Activated gamma-delta T cell treated with Interleukin-2 at 50 U/mL for 16 hours (primary cell): ENCODE measurements around the gene ST6GALNAC3.

Experiments
- DNase-seq: peaks from one replicate; pipeline ENCODE4 v3.0.0-alpha.2; 2020

ST6GALNAC3 gene

GRCh38 chr1:76256289-76257223 lies 182.0 kb downstream of the ST6GALNAC3 start:
- no peak for DNase-seq

- no peak for DNase-seq
Observed at GRCh38 chr1:76257823-76258222, 183.3 kb downstream of the ST6GALNAC3 start.

GRCh38 chr1:76259270-76259669 lies 184.7 kb downstream of the ST6GALNAC3 start:
- DNase-seq = no peak

- no peak for DNase-seq
Observed at GRCh38 chr1:76260279-76260678, 185.7 kb downstream of the ST6GALNAC3 start.

DNA sequence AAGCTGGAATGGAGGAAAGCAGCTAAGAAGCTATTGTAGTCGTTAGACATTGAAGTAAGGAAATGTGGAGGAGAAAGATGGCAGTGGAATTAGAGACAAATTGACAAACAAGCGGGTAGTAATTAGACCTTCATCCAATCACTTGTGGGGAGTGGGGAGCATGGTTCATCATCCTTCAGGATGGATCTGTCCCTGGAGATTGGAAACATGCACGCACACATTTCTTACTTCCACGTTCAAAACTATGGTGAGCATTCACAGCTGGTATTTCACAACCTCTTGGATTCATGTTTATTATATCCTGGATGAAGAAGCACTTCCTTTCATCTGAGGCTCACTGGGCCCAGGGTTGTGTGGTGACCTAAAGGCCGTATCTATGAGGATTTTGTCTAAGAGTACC lies 188.1 kb downstream of the ST6GALNAC3 start:
- DNase-seq = no peak

DNA sequence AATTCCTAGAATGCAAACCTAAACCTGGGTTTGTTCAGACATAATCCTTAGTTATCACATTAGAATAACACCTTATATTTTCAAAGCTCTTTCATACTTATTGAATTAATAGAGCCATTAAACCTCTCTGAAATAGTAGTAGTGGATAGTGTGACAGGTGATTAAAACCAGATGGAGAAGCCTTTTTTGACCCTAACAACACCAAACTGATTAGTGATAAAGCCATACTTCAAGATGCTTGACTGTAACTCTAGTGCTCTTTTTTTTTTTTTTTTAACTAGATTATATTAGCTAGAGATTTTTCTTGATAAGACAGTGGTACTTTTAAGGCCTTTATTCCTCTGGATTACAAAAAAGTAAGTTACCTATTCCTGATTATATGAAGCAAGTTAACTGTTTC lies 190.1 kb downstream of the ST6GALNAC3 start:
- DNase-seq = no peak

GRCh38 chr1:76266762-76267161 lies 192.2 kb downstream of the ST6GALNAC3 start:
- DNase-seq = no peak

DNA sequence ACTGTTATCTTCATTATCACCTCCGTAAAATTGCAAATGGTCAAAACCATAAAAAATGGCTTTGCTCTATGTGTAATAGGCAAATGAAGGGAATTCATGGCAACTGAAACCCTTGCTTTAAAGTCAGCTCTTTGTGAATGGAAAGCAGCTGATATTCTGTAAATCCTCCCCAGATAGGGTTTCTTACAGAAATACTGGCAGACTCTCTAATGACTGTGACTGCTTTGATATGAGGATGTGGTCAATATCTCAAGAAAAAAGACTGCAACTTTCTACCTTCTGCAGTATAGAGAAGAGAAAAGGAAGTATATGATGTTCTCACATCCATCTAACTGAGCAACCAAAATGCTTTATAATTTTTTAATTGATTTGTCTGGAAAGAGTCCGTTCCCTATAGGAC lies 193.1 kb downstream of the ST6GALNAC3 start:
- no peak for DNase-seq

GRCh38 chr1:76268341-76268740 lies 193.8 kb downstream of the ST6GALNAC3 start:
- DNase-seq = no peak

- no peak for DNase-seq
Observed at GRCh38 chr1:76269155-76269554, 194.6 kb downstream of the ST6GALNAC3 start.

- no peak for DNase-seq
Observed at GRCh38 chr1:76274302-76274701, 199.8 kb downstream of the ST6GALNAC3 start.

GRCh38 chr1:76274718-76275117 lies 200.2 kb downstream of the ST6GALNAC3 start:
- DNase-seq = no peak

DNA sequence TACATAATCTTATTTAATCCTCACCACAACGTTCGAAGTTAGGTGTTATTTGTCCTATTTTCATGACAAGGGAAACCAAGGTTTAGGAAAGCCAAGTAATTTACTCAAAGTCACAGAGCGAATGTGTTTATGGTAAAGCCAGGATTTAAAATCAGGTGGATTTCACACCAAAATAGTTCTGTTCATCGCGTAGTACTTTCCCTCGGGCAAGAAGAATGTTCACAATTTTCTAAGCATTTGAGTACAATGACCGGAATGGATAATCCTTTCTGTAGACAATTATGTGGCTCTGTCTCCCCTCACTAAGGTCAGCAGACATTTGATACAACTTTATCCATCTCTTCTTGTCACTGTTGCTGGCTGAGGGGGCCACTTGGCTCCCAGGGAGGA lies 204.2 kb downstream of the ST6GALNAC3 start:
- DNase-seq = no peak

DNA sequence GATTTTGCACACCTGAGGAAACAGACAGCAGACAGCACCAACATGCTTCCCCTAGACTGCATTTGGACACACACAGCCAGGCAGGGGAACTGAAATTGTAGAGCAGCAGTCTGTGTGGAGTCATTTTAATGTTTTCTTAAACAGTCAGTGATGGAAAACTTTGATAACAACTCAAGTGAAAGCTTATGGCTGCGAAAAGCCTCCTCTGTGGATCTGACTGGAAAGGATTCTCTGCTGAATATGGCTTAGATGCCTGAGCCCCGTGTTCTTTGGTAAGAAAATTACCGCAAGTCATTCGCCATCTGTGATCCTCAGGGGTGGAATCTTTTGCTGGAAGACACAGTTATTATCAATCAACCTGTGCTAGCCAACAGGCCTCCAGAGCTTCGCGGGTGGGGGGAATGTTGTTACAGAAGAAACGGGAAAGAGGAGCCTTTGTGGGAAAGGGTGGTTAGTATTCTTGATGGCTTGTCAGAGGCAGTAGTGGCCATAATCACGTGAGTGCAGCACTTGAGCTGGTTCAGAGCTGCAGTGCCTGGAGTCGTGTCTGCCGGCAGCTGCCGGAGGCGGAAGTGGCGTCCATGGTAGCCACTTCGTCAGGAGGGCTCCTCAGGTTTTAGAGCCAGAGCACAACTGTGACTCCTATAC lies 204.7 kb downstream of the ST6GALNAC3 start:
- DNase-seq = no peak

GRCh38 chr1:76281306-76281705 lies 206.8 kb downstream of the ST6GALNAC3 start:
- DNase-seq = no peak

DNA sequence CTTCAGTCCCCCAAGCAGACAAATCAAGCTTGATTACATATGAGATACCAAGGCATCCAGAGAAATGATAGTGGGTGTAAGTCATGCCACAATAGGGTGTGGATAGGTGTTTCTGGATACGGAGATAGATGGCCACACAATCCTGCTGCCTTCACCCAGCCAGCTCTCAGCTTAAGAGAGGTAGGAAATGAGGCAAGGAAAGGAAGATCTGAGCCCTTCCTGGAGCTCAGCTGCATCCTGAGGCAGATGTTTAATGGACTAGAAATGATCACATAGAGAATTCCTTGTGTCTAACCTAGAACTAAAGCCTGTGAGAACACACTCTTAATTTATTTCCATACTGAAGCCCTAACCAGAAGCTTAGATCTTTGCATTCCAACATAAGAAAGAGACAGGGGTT lies 210.3 kb downstream of the ST6GALNAC3 start:
- no peak for DNase-seq

DNA sequence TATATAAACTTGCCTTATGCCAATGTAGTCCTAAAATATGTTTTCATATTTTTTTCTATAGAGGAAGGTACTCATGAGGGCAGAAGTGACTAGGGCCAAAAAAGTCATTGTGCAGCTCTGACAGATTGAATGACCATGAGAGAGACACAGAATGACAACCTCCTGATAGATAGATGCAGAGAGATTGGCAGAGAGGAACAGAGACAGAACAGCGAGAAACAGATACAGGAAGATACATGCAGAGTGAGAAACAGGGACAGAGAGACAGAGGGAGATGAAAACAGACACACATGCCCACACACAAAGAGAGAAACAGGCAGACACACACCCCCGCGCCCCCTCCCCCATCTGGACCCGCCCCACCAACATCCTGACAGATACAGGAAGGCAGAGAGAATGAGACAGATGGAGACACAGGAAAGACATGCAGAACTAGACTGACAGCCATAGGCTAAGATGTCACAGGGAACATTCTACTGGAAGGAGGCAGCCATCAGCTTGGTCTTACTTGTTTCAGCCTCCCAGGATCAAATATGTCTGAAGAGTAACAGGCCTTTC lies 211.1 kb downstream of the ST6GALNAC3 start:
- DNase-seq = no peak

DNA sequence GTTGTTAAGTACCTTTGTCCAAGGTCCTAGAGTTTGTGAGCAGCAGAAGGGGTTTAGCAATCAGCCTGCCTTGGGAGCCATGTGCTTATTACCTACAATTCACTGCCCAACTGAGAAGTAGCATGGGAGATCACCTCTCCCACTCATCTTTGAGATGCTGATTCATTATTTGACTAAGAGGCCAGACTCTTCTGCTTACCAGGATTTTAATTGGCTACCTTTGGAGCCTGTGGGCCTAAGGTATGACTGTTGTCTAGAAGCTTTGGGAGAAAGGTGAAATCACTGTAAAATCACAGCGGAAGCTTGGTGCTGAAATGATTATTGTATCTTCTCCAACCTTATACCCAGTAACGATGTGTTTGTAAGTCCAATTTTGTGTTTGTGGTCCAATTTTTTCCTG lies 213.4 kb downstream of the ST6GALNAC3 start:
- no peak for DNase-seq

DNA sequence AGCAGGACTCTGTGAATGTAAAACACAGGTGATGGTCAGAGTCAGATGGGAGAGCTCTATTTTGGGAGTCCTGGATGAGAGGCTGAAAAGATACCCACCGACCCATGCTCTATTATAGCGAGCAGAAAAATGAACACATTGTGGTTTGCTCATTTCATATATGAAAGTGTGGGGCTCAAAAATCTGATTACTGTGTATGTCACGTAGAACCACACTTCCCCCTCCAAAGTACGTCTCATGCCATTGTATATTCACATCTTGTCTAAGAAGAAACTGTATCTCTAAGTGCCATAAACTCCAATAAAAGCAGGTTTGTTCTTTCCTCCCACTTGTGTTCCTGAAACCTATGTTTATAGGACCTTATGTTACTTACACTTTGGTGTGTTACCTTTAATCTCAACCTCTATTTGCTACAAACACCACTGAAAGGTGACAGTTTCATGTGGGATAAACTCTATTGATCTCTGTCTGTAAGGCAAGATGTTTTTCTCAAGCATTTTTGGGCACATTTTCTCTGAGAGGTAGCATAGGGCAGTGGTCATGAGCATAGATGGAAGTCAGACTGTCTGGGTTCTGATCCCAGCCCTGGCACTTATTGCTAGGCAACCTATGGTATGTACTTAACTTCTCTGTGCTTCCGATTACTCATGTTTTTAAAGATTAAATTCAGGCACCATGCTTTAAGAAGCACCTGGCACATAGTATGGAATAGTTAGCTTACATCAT lies 214.4 kb downstream of the ST6GALNAC3 start:
- no peak for DNase-seq

DNA sequence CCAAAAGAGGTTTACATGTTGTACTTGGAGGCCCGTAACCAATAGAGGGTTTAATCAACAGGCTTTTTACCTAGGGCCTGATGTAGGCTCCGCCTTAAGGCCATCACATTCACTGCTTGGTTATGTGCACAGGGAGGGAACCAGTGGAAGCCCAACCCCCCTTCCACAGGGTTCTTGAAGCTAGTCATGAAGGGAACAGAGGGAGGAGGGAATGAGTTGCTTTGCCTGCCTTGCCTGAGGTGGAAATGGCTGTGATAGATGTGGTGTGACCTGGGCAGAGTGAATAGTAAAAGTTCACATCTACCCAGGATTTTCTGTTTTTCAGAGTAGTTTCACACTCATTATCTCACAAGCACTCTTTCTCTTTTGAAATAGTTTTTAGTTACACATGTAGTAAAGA lies 215.1 kb downstream of the ST6GALNAC3 start:
- no peak for DNase-seq

- DNase-seq = no peak
Observed at GRCh38 chr1:76290271-76290670, 215.7 kb downstream of the ST6GALNAC3 start.

- no peak for DNase-seq
Observed at GRCh38 chr1:76291191-76291590, 216.6 kb downstream of the ST6GALNAC3 start.

GRCh38 chr1:76291737-76292136 lies 217.2 kb downstream of the ST6GALNAC3 start:
- no peak for DNase-seq
